Skeletal muscle cell (primary cell): ENCODE results near the gene NXPH3.
A peak's percentile ranks its signal among the peaks of the same experiment; 100 is the strongest.

Experiments
- DNase-seq: peaks from one replicate; pipeline ENCODE4 v3.0.0-alpha.2; 2010; ENCODE audit warnings: low read depth
- H3K4me3 ChIP-seq: 2 replicates; pipeline ENCODE4 v1.5.1; 2011; ENCODE audit warnings: low read depth, mild to moderate bottlenecking, control low read depth, low read length, moderate library complexity

Gene NXPH3

DNA sequence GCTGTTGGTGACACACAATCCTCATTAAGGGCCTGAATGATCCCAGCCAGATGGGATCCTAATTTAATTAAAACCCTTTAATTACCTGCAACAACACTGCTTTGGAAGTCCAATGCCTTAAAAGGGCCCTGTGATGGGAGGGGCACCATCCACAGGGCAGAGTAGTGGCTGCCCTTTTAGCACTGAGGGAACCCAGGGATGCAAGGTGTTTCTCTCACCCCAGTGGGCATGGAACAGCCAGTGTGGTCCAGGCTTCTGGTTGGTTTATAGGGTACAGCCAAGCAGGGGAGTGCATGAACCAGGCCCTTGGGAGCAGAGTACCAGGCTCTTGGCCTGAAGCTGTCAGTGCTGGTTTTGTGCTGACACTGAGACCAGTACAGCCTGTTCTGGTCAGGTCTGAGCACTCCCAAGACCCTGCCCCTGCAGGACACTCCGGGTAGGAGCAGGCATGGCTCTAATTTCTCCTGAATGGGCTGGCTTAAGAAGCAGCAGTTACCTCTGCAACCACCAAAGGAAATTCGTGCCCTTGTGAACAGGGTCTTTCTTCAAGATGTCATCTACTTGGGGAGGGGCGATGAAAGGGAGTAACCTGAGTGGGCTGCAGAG is 9.9 kb downstream of the NXPH3 start:
- no peak for DNase-seq
- no peak overlapping the region for H3K4me3 ChIP-seq

DNA sequence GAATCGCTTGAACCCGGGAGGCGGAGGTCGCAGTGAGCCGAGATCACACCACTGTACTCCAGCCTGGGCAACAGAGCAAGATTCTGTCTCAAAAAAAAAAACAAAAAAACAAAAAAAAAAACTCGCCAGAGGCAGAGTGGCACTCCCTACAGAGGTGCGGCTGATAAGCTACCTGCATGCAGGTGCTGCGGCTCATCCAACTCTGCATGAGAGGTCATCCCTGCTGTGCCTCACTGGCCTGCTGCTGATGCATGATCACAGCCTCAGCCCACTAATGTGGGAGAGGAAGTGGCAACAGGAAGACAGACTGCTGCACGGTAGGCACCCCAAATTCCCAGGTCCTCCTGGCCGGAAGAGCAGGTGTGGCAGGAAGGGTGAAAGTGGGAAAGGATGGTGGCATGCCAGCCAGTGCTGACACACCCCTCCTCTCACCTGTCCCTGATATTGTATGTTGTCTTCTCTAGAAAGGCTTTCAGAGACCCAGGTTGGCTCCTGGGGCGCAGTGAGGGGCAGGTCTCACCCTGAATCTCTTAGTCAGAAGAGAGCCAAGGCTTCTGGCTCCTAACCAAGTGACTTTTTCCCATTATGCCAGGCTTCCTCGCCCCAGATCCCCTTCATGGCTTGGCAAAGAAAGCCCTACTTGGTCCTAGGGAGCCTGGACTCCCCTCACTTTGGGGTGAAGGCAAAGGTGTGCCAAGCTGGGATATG is 11.8 kb downstream of the NXPH3 start:
- H3K4me3 ChIP-seq, result no peak overlapping the region
- DNase-seq, result no peak

DNA sequence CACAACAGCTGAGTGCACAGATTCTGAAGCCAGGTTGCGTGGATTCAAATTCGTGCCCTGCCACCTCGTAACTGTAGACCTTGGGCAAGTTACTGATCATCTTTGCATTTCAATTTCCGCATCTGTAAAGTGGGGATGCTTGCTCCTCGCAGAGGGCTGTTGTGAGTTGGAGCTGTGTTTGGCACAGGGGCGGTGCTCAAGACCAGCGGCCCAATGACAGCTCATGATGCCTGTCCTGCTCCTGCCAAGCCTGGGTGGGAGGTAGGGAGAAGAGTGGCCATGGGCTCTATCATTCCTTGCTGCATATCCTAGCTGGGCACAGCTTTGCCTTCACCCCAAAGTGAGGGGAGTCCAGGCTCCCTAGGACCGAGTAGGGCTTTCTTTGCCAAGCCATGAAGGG is 12.6 kb downstream of the NXPH3 start:
- no peak overlapping the region for H3K4me3 ChIP-seq
- DNase-seq, result no peak

DNA sequence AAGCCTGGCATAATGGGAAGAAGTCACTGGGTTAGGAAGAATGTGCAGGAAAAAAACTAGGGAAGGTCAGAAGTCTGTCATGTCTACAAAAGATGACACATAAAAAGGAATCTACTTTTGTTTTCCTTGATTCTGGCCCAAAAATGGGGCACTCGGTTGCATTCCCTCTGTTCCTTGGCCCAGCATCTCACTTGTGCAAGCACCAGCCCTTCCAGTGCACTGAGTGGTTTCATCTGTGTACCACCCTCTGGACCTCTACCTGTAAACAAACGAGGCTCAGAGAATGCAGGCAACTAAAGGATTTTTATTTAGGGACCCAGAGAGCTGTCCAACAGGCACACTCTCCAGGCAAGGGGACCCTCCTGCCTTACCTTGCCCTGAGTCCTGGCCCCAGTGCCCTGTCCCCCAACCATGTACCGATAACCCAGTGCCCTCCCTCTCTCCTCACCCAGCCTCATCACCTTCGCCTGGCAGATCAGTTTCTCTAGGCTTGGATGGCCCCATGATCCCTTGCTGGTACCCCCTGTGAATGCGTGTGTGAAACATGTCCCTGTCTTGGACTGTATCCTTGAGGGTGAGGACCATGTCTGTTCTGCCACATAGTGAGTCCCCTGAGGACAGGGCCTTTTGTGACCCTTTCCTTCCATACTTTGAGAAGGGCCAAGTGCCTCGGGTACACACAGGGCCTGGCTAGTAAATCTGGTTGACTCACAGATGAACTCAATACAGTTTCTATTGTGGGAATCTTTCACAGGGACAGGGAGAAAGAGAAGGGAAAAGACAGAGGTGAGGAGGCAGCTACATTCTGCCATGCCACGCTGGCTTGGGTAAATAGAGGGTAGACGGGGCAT is 13.3 kb downstream of the NXPH3 start:
- DNase-seq, result peak; percentile 17
- no peak overlapping the region for H3K4me3 ChIP-seq

DNA sequence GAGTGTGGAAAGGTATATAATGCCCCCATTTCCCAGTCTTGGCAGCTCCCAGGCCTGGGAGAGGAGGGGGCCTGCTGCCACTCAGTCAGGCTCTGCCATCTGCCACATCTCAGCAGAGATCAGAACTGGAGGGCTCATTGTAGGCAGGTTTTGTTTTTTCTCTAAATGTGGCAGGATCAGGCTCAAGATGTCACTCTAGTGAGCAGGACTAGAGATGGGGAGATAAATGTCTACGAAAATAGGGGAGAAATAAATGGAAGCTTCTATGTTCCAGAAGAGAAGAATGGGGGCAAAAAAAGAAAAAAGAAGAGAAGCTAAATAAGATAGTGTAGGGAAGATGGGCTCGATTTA is 13.9 kb downstream of the NXPH3 start:
- no peak for DNase-seq
- H3K4me3 ChIP-seq, result no peak overlapping the region

DNA sequence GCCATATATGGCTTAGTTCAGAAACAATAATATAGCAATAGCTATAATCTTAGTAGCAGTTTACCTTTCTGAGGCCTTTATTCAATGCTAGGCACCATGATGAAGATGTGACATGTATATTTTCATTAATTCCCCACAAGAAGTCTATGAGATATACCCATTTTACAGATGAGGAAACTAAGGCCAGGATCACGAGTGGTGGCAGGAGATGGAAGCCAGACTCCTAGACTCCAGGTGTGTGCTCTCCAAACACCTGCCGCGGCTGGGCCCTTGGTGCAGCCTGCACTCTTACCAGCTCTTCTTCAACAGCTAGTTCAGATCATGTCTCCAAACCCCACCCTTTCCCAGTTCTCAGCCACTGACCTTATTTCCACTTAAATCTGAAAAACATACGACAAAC is 15.2 kb downstream of the NXPH3 start:
- no peak overlapping the region for H3K4me3 ChIP-seq
- DNase-seq, result no peak

DNA sequence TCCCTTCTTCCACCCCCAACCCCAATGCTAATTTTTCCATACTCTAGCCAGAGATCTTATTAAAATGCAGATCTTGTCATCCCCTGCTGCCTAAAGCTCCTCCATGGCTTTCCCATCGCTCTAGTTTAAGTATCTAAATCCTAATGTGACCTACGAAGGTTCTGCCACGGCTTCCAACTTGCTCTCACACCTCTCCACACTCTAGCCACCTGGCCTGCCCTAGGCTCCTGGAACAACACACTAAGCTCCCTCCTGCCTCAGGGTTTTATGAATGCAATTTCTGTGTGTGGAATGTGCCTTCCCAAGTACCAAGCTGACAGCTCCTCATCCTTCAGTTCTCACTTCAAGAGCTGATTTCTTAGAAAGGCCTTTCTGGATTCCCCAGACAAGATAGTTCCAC is 16.6 kb downstream of the NXPH3 start:
- no peak overlapping the region for H3K4me3 ChIP-seq
- DNase-seq, result no peak

DNA sequence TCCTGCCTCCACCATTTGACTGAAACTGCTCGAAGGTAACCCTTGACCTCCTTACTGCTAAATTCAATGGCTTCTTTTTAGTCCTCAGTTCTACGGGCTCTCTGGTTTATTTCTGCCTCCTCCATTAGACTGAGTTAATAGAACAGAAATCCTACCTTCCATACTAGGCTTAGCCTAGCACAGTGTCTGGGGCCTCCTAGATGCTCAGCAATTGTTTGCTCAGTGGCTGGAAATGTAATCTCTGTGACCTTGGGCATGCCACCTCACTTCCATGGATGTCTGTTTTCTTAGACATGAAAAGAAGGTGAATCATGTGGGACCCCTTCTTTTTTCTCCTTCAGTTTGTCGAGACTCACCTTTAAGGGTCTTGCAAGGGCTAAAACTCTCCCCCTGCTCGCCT is 19.7 kb downstream of the NXPH3 start:
- no peak for DNase-seq
- no peak overlapping the region for H3K4me3 ChIP-seq

DNA sequence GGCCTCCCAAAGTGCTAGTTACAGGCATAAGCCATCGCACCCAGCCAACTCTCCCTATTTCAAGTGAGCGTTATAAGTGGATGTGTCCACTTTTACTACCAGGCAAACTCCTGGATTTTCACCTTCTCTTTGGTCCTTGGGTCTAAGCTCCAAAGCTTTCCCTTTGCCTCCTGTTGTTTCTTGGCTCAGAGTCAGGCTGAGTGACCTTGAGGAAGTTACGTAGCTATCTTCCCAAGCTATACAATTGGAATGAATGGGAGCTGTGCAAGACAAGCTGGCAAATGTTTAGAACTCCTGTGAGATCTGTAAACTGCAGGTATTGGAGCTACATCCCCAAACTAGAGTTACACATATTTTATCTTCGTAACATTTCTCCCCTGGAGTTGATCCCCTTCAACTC is 20.3 kb downstream of the NXPH3 start:
- H3K4me3 ChIP-seq, result no peak overlapping the region
- no peak for DNase-seq

DNA sequence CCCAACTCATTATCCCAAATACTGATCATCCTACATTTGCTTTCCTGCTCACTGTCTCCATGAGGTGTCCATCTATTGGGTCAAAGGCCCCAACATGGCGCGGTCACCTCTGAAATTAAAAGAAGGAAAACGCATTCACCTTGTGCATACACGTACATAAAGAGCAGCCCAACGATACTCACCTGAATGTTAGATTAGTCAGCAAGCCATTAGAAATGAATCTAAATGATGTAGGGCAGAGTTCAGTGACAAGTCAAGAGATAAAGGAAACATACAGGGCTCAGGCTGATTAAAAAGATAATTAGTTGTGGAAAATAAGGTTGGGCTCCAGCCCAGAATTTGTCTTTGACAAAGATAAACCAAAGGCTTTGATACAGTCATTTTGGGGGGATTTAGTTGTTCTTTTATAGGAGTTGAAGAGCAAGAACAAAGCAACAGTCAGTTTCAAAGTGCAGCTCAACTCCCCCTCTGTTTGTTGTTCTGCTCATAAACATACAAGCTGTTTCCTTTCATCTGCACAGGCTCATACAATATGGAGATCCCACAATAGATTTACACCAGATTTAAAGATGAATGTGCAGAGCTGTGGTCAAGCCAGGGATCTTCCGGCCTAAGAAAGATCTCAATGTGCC is 21.1 kb downstream of the NXPH3 start:
- no peak for DNase-seq
- no peak overlapping the region for H3K4me3 ChIP-seq

DNA sequence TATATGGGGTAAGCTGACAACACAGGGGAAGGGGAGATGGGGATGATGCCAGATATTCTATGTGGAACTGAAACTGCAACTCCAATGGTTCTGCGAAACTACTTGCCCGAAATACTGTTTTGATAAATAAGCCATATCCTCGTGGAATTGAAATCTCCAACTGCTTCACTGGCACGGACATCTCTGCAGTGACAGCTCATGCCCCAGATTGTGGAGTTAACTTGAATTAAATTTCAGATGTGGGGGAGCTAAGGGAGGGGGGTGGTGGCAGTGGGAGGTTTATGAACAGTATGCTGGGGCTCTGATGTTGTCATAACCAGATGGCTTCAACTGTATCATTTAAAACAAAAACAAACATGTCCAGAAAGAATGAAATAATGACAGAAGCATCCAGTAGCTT is 21.8 kb downstream of the NXPH3 start:
- no peak overlapping the region for H3K4me3 ChIP-seq
- no peak for DNase-seq

DNA sequence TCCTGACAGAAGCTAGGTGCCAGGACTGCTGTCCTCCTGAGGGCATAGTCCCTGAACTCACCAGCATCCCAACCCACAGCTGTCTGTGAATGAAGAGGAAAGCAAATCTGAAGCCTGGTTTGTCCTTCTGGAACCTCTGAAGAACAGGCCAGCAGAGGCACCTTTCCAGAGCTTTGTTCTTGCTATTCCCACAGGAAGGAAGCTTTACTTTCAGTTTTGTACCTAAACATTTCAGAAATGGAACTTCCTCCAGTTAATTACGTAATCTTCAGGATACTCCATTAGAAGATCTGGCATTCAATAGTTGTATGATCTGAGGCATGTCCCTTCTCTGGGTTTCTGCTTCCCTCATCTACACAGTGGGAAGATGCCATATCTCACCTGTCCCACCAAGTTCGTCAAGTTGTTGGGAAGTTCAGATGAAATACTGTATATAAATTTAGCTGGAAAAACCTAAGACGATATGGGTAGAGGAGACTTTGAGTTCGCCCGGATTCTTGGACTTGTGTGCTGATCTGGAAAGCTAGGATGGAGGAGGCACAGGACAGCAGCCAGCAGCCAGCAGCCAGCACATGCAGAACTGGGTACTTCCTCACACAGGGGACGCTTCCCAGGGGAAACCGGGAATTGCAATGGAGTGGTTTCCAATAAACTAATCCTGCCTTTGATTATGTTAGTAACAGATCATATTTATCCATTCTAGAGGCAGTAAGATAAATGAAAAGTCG is 22.4 kb downstream of the NXPH3 start:
- H3K4me3 ChIP-seq, result no peak overlapping the region
- DNase-seq, result no peak

DNA sequence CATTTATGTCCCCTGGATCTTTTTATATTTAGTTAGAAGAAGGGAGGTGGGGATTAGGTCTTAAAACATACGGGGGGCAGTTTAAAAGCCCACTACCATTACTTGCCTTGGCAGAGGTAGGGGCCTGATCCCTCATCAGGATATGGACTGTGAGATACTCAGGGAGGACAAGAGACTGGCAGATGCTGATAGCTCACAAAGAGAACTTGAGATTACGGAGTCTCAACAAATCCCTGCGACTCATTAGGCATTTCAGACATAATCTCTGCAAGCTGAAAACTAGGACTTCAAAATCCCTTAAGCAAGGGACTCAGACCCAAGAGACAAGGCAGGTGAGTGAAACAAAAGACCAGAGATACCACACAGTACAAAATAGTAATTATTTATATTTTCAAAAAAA is 23.2 kb downstream of the NXPH3 start:
- no peak for DNase-seq
- no peak overlapping the region for H3K4me3 ChIP-seq

DNA sequence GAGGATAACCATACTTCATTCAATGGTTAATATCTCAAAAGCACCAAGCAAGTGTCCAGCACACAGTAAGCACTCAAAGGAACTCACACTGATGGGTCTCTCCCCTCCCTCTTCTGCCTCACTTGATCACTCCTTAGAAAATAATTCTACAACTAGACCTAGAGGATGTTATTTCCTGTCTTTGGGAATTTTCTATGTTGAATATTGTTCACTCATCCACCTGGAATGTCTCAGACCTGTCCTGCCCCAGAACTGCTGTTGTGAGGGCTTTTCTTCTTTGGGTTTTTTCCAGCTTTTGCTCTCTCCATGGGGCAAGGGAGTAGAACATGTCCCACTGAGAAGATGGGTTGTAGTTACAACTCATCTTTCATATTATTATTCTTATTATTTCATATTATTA is 25.3 kb downstream of the NXPH3 start:
- DNase-seq, result no peak
- no peak overlapping the region for H3K4me3 ChIP-seq

DNA sequence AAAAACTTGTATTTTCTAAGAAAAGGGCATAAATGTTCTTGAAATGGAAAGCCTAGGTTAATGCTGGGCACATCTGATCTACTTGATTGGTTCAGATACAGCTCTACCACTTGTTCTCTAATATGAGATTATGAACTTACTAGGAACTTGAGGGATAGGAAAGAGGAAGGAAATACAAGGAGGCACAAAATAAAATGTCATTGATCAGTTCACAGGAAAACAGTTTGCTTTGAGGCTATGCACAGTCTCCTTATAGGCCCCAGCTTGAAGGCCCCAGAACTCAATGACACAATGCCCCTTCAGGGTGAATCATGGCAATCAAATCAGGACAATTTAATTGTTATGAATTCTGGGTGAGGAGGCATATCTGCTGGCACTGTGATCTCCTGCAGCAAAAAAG is 27.1 kb downstream of the NXPH3 start:
- H3K4me3 ChIP-seq, result no peak overlapping the region
- DNase-seq, result no peak

DNA sequence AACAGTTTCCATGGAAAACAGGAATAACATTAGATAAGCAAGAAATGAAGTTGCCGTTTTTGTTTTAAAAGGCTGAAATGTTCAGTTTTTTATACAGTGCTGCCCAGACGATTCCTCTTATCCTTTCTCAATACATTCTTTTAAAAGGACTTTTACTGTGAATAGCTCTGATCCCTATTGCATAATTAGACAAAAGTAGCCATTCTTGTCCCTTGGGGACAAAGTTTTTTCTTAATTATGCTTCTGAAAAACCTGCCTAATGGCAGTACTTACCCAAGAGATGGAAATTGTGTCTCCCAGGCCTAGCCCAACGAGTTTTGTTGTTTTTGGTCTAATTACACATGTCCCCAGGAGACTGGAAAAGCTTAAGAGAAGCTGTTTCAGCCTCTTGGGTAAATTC is 27.6 kb downstream of the NXPH3 start:
- H3K4me3 ChIP-seq, result no peak overlapping the region
- no peak for DNase-seq

DNA sequence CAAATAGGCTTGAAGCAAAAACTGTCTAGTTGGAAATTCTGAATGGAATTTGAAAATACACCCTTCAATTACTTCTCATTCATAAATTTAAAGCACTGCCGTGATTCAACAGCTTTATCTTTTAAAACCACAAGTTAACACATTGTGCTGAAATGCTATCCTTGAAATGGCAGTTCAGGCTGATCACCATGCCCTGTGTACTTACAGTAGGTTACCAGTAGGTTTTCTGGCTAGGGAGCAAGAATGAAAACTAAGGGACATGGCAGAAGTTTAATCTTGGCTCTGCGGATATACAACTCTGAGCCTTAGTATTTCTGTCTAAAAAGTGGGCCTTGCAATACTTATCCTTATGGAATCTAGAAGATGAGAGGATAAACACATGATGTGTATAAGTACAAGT is 28.0 kb downstream of the NXPH3 start:
- DNase-seq, result no peak
- no peak overlapping the region for H3K4me3 ChIP-seq

DNA sequence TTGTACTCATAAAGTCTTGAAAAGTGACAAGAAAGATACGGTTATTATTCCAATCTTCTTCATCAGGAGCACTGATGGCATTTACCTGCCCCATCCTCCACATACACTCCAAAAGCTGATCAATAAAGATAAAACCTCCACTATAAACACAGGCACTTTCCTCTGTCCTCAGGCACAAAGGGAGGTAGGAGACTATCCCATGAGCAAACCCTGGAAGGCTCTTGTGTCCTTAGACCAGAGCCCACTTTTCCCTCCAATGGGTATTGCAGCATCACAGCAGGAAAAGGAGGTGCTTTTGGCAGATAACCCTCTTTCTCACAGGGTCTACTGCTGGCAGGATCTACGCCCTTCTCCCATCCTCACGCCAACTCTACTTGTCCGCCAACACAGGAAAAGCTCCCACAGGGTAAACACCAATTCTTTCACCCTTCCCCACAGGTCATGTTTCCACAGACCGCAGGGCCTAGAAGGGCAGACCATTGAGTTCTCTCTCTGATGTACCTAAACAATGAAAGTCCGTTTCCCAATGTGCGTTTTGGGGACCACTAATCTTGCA is 28.7 kb downstream of the NXPH3 start:
- H3K4me3 ChIP-seq, result no peak overlapping the region
- DNase-seq, result no peak

DNA sequence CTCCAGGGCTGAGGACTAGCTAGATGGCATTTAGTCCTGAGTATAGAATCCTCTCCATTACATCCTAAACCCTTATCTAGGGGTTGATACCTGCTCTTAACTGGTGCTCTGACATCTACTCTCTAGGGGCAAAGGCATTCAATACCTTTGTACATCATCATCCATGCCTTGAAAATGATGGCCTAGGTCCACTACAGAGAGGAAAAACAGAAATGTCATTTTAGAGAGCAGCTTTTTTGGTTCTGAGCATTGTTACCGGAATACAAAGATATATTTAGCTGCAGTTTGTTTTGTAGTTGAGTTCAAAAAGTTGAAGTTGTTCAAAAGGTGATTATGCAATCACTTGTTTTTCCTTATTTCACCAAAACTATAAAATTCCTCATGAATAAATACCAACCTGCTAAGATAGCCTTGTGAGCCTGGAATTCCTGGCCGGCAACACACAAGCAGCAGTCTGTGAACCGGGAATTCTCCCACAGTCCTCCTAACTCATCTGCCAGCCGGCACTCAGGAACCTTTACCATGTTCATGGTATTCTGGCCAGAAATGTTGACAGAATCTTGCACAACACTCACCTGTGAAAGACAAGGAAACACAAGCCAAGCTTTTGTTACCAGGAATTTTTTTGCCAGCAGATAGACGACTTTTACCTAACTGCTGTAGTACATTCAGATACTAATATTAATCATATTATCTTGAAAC is 35.4 kb downstream of the NXPH3 start:
- DNase-seq, result no peak
- no peak overlapping the region for H3K4me3 ChIP-seq
